Activated T-helper 17 cell treated with anti-CD3 and anti-CD28 coated beads, Interleukin-2, amount 50 U/mL, for 72 hours (primary cell): Measurements from ENCODE around the gene JAML. TPM values are rescaled to one million over a fixed set of nuclear protein-coding genes. Genes with fewer than 3 reads are reported as not detected.

Source experiments
- ATAC-seq: fragments of 150-1000 bp; cut with Tn5 transposase; replicated peaks from 2 replicates; pipeline ENCODE4 v1.10.0; 2021; ENCODE audit warnings: mild to moderate bottlenecking, moderate library complexity
- H3K27ac Mint-ChIP-seq: one replicate; pipeline ENCODE4 v1.8.0; 2022; ENCODE audit warnings: mixed read lengths
- H3K27me3 Mint-ChIP-seq: one replicate; pipeline ENCODE4 v1.8.0; 2022; ENCODE audit warnings: mixed read lengths
- H3K36me3 Mint-ChIP-seq: one replicate; pipeline ENCODE4 v1.8.0; 2022; ENCODE audit warnings: low read depth, mild to moderate bottlenecking, mixed read lengths
- H3K4me1 Mint-ChIP-seq: one replicate; pipeline ENCODE4 v1.8.0; 2022; ENCODE audit warnings: mixed read lengths
- H3K4me3 Mint-ChIP-seq: one replicate; pipeline ENCODE4 v1.8.0; 2022; ENCODE audit warnings: mild to moderate bottlenecking, mixed read lengths
- H3K9me3 Mint-ChIP-seq: one replicate; pipeline ENCODE4 v1.8.0; 2022; ENCODE audit warnings: mixed read lengths
- total RNA-seq, 2 donors: library from RNA; stranded (reverse); gene quantifications; one replicate each; pipeline ENCODE4 v1.2.3, GENCODE V29; 2022

The JAML gene
- total RNA-seq, 2 donors from 2014 or later = 74.0 to 276 TPM

DNA sequence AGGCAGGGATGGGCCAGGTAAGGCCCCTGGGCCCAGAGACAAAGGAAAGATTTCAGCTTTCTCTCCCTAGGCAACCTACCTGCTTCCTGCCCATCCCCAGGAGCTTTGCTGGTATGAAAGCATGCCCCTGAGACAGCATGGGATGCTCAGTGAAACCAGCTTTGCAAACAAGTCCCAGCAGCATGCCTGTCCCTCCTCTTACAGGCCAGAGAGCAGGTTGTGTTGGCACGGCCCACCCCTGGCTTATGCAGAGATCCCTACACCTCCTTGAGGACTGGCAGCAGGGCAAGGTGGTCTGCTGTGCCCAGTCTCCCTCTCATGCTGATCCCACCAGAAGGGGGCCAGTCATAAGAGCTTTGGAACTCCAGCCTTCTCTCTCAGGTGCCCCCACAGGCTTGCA lies 75.3 kb downstream of the JAML start:
- Mint-ChIP-seq H3K27me3 (peaks cover 24% of the 10 kb centered on the region), H3K36me3 (no peaks in the 10 kb centered on the region), H3K4me1 (no peaks in the 10 kb centered on the region), H3K9me3 (no peaks in the 10 kb centered on the region), H3K4me3 (no peak overlapping the region), H3K27ac (no peak overlapping the region)
- ATAC-seq = no peak

DNA sequence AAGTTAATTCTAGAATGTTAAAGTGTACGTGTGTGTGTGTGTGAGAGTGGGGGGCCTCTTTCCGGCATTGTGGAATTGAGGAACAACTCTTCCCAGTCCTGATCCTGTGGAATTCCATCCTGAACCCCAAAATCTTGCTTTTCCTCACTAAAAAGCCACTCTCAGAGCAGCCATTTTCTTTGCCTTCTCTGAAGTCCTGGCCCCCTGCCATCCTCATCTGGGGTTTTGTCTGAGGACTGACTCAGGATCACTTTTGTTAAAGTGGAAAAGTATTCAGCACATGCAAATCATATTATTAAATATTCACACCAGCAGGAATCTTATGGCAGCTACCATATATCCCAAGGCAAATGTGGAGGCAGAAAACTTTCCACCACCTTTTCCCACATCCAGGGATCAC lies 76.0 kb downstream of the JAML start:
- H3K36me3 Mint-ChIP-seq = no peaks in the 10 kb centered on the region
- ATAC-seq = no peak
- H3K27ac Mint-ChIP-seq = no peak overlapping the region
- no peak overlapping the region for H3K4me3 Mint-ChIP-seq
- no peaks in the 10 kb centered on the region for H3K4me1 Mint-ChIP-seq
- H3K9me3 Mint-ChIP-seq = no peaks in the 10 kb centered on the region
- H3K27me3 Mint-ChIP-seq = peaks cover 24% of the 10 kb centered on the region

- Mint-ChIP-seq H3K4me3 (no peak overlapping the region), H3K27me3 (peaks cover 22% of the 10 kb centered on the region), H3K36me3 (no peaks in the 10 kb centered on the region), H3K9me3 (no peaks in the 10 kb centered on the region), H3K4me1 (no peaks in the 10 kb centered on the region), H3K27ac (no peak overlapping the region)
- no peak for ATAC-seq
These were observed 76.6 kb downstream of the JAML start for GRCh38 chr11:118148240-118148639.

DNA sequence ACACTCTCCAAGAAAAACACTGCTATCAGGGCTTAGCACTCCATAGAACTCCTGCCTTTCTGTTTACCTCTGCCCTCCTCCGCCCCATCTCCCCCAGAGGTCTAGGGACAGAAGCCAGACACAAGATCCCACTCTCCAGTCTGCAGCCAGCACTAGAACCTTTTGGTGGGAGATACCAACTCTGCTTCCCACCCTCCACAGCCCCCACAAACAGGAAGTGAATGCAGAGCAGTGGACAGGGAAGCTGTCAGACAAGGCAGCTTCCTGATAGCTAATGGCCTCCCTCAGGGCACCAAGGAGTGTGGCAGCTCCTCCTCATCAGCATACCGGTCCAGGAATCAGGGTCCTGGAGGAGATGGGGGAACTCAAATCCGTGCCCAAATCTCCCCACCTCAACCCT lies 77.3 kb downstream of the JAML start:
- Mint-ChIP-seq H3K9me3 (no peaks in the 10 kb centered on the region), H3K27me3 (peaks cover 27% of the 10 kb centered on the region), H3K4me1 (no peaks in the 10 kb centered on the region), H3K27ac (no peak overlapping the region), H3K36me3 (no peaks in the 10 kb centered on the region), H3K4me3 (no peak overlapping the region)
- ATAC-seq = no peak

DNA sequence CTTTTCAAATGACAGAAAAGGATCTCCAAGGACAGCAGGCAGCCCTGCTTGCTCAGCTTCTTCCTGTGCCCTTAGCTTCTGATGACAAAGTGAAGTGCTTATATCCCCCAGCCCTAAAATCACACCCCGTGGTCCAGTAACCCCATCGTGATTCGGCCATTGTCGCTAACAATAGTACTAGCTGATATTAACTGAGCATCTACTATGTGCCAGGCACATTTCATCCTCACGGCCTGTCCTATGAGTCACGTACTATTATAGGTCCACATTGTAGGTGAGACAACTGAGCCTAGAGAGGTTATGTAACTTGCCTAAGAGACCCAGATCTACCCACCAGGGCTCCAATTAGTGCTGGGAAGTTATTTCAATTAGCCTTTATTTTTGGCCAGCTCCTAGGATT lies 78.3 kb downstream of the JAML start:
- peaks cover 36% of the 10 kb centered on the region for H3K27me3 Mint-ChIP-seq
- no peaks in the 10 kb centered on the region for H3K4me1 Mint-ChIP-seq
- H3K36me3 Mint-ChIP-seq = no peaks in the 10 kb centered on the region
- peak overlapping the region; percentile 83 for H3K4me3 Mint-ChIP-seq
- ATAC-seq = no peak
- peak overlapping the region; percentile 77 for H3K27ac Mint-ChIP-seq
- H3K9me3 Mint-ChIP-seq = no peaks in the 10 kb centered on the region

GRCh38 chr11:118145285-118146227 lies 79.3 kb downstream of the JAML start:
- peak overlapping the region; percentile 77 for H3K27ac Mint-ChIP-seq
- H3K27me3 Mint-ChIP-seq = peaks cover 32% of the 10 kb centered on the region
- no peaks in the 10 kb centered on the region for H3K9me3 Mint-ChIP-seq
- H3K4me3 Mint-ChIP-seq = peak overlapping the region; percentile 83
- no peaks in the 10 kb centered on the region for H3K36me3 Mint-ChIP-seq
- H3K4me1 Mint-ChIP-seq = no peaks in the 10 kb centered on the region
- peak; percentile 99 for ATAC-seq

DNA sequence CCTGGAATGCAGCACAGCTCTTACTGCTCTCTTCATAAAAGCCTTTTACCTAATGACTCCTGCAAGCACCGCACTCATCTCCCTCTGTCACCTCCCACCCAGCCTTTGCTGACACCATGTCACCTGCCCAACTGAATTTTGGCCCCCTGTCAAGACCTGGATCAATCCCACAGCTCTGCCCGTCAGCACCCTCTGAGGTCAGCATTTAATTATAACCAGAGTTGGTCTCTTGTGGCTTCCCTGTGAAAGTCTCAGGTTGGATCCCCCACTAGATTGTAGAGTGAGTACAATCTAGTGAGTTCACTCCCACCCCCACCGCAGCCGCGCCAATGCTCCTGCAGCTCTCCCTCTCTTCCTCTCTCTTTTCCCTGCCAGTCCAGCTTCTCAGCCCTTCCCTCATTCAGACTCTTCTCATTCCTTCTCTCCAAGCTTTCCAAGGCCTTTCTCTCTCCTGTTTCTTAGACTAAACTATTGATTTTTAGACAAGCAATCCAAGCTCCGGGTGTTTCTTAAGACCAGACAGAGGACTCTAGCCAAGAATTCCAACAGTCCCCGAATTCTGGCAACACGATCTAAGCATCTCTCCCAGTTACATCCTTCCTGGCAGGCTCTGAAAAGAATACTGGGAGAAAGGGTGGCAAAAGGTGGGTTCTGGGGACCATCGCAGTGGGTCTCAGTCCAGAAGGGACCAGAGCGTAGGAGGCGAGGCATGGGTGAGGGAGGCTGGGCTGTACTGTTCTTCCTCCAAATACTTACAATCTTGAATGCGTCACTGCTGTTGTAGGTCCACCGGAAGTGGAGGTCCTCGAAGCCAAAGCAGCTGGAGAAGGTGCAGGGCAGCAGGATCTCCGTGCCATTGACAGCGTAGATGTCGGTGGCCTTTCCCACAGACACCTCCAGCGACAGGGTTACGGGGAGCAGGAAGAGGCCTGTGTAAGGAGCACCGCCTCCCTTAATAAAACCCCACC lies 80.2 kb downstream of the JAML start:
- no peaks in the 10 kb centered on the region for H3K4me1 Mint-ChIP-seq
- no peak overlapping the region for H3K27ac Mint-ChIP-seq
- peak overlapping the region; percentile 83 for H3K4me3 Mint-ChIP-seq
- H3K36me3 Mint-ChIP-seq = no peaks in the 10 kb centered on the region
- ATAC-seq = no peak
- peaks cover 38% of the 10 kb centered on the region for H3K27me3 Mint-ChIP-seq
- H3K9me3 Mint-ChIP-seq = no peaks in the 10 kb centered on the region

Other genes starting within 250 kb of the JAML start
- 100 to 1,000 TPM in 1 of 2 donors, 10 to 100 TPM in 1; 63.0 to 108 TPM for gene IL10RA, start 238.6 kb downstream of the JAML start, total RNA-seq
- under 1 TPM in 1 of 2 donors, not detected in 1; 0.11 TPM for gene TMPRSS4, start 147.9 kb downstream of the JAML start, total RNA-seq
- gene SMIM35, start 138.0 kb downstream of the JAML start, total RNA-seq = not detected
- gene SCN4B, start 72.2 kb downstream of the JAML start, total RNA-seq = 1 to 10 TPM in 1 of 2 donors, under 1 TPM in 1; 0.09 to 3.3 TPM
- gene SCN2B, start 48.4 kb downstream of the JAML start, total RNA-seq = under 1 TPM in 1 of 2 donors, not detected in 1; 0.11 TPM
- 100 to 1,000 TPM in 1 of 2 donors, 10 to 100 TPM in 1; 31.5 to 111 TPM for gene MPZL3, start 27.4 kb upstream of the JAML start, total RNA-seq
- gene MPZL2, start 39.3 kb upstream of the JAML start, total RNA-seq = 10 to 100 TPM in 1 of 2 donors, 1 to 10 TPM in 1; 2.8 to 21.7 TPM
- 100 to 1,000 TPM; 338 to 500 TPM for gene CD3E, start 79.7 kb upstream of the JAML start, total RNA-seq
- 100 to 1,000 TPM; 313 to 365 TPM for gene CD3D, start 117.7 kb upstream of the JAML start, total RNA-seq
- gene CD3G, start 119.3 kb upstream of the JAML start, total RNA-seq = 100 to 1,000 TPM; 103 to 140 TPM
- 10 to 100 TPM; 40.9 to 48.3 TPM for gene UBE4A, start 134.6 kb upstream of the JAML start, total RNA-seq
- 100 to 1,000 TPM; 155 to 275 TPM for gene ATP5MG, start 176.6 kb upstream of the JAML start, total RNA-seq
- 100 to 1,000 TPM in 1 of 2 donors, 10 to 100 TPM in 1; 81.6 to 118 TPM for gene KMT2A, start 211.5 kb upstream of the JAML start, total RNA-seq